Gastroesophageal sphincter (tissue), 3 donors: ENCODE measurements around the gene BAIAP2.

ENCODE experiments used
- CTCF ChIP-seq, 4 experiments: fragments of 200-600 bp in 2 of 4; fragments of 450-650 bp in 2 of 4; sonication (generic) in 1 of 4; IDR thresholded peaks; one replicate each; pipeline ENCODE4 v1.5.1; 2017 to 2019; ENCODE audit warnings: antibody characterized with exemption in 4 of 4, mild to moderate bottlenecking in 2 of 4, moderate library complexity in 2 of 4
- POLR2A ChIP-seq, 2 donors: fragments of 450-650 bp; IDR thresholded peaks; one replicate each; pipeline ENCODE4 v1.6.1; 2017; ENCODE audit warnings: antibody characterized with exemption in 2 of 2, mild to moderate bottlenecking in 2 of 2, moderate library complexity in 1 of 2
- POLR2AphosphoS5 ChIP-seq: sonication (generic); formaldehyde crosslinking; IDR thresholded peaks from one replicate; pipeline ENCODE4 v1.6.1; 2017; ENCODE audit warnings: antibody characterized with exemption

- TF ChIP-seq POLR2A (IDR thresholded peaks at IDR 0.05) (no peak), CTCF (IDR thresholded peaks at IDR 0.05) (no peak), POLR2AphosphoS5 (no peak)
Observed at GRCh38 chr17:81130385-81131361, 95.7 kb downstream of the BAIAP2 start.
